OCI-LY1 (cell line): Measurements from ENCODE around the gene CST3.

Source experiments
- H2AFZ ChIP-seq: fragments of 200-600 bp; sonication (generic), shearing (Covaris generic); 2 replicates; pipeline ENCODE4 v1.6.0; 2014; ENCODE audit warnings: antibody characterized with exemption, mild to moderate bottlenecking, low read length
- H3F3A ChIP-seq: fragments of 200-600 bp; sonication (generic), shearing (Covaris generic); 2 replicates; pipeline ENCODE4 v1.6.0; 2014; ENCODE audit warnings: mild to moderate bottlenecking, antibody characterized with exemption, low read length, moderate library complexity; ENCODE audit not compliant: insufficient read depth
- H3K27ac ChIP-seq: fragments of 200-600 bp; sonication (generic); 2 replicates; pipeline ENCODE4 v1.5.1; 2014; ENCODE audit warnings: low read length, mixed run types, mild to moderate bottlenecking, low read depth; ENCODE audit not compliant: poor library complexity, severe bottlenecking
- H3K27me3 ChIP-seq: fragments of 200-600 bp; sonication (generic); 2 replicates; pipeline ENCODE4 v1.6.0; 2014; ENCODE audit warnings: antibody characterized with exemption, mild to moderate bottlenecking, low read length, moderate library complexity; ENCODE audit not compliant: insufficient read depth
- H3K36me3 ChIP-seq: fragments of 200-600 bp; sonication (generic); 2 replicates; pipeline ENCODE4 v1.6.1; 2014; ENCODE audit warnings: mild to moderate bottlenecking, antibody characterized with exemption, low read length, moderate library complexity, mixed read lengths; ENCODE audit not compliant: insufficient read depth
- H3K4me1 ChIP-seq: fragments of 200-600 bp; sonication (generic); 2 replicates; pipeline ENCODE4 v1.5.1; 2014; ENCODE audit warnings: mild to moderate bottlenecking, low read length, moderate library complexity; ENCODE audit not compliant: insufficient read depth, severe bottlenecking
- H3K4me2 ChIP-seq: fragments of 200-600 bp; sonication (generic), shearing (Covaris generic); 2 replicates; pipeline ENCODE4 v1.6.1; 2014; ENCODE audit warnings: low read length
- H3K4me3 ChIP-seq: fragments of 200-600 bp; sonication (generic); 2 replicates; pipeline ENCODE4 v1.5.1; 2014; ENCODE audit warnings: low read length, low read depth, mild to moderate bottlenecking, mixed read lengths; ENCODE audit not compliant: poor library complexity, severe bottlenecking
- H3K79me2 ChIP-seq: fragments of 200-600 bp; shearing (Covaris generic); 2 replicates; pipeline ENCODE4 v1.6.1; 2016; ENCODE audit warnings: mixed run types, low read length, mixed read lengths; ENCODE audit not compliant: insufficient read depth
- H3K9ac ChIP-seq: fragments of 200-600 bp; sonication (generic), shearing (Covaris generic); 2 replicates; pipeline ENCODE4 v1.6.1; 2014; ENCODE audit warnings: mild to moderate bottlenecking, low read length, mixed read lengths
- H3K9me2 ChIP-seq: fragments of 200-600 bp; sonication (generic), shearing (Covaris generic); 2 replicates; pipeline ENCODE4 v1.6.1; 2014; ENCODE audit warnings: low read depth, mild to moderate bottlenecking, low read length, mixed read lengths
- H3K9me3 ChIP-seq: fragments of 200-600 bp; shearing (Covaris generic); 2 replicates; pipeline ENCODE4 v1.6.1; 2014; ENCODE audit warnings: low read length, mixed read lengths
- H4K20me1 ChIP-seq: fragments of 200-600 bp; sonication (generic), shearing (Covaris generic); 2 replicates; pipeline ENCODE4 v1.6.0; 2016; ENCODE audit warnings: mild to moderate bottlenecking, low read length; ENCODE audit not compliant: insufficient read depth
- EZH2 ChIP-seq: fragments of 200-600 bp; sonication (generic), shearing (Covaris generic); IDR thresholded peaks from 2 replicates; pipeline ENCODE4 v1.8.0; 2017; ENCODE audit warnings: borderline replicate concordance, mixed run types, mild to moderate bottlenecking, antibody characterized with exemption, low read length, moderate library complexity, mixed read lengths
- TF ChIP-seq, protein P1 (sequence below): fragments of 200-600 bp; sonication (generic), shearing (Covaris generic); IDR thresholded peaks from 2 replicates; pipeline ENCODE4 v1.5.1; 2017; ENCODE audit warnings: mild to moderate bottlenecking, antibody characterized with exemption, low read length, moderate library complexity, mixed read lengths

CST3 gene

DNA sequence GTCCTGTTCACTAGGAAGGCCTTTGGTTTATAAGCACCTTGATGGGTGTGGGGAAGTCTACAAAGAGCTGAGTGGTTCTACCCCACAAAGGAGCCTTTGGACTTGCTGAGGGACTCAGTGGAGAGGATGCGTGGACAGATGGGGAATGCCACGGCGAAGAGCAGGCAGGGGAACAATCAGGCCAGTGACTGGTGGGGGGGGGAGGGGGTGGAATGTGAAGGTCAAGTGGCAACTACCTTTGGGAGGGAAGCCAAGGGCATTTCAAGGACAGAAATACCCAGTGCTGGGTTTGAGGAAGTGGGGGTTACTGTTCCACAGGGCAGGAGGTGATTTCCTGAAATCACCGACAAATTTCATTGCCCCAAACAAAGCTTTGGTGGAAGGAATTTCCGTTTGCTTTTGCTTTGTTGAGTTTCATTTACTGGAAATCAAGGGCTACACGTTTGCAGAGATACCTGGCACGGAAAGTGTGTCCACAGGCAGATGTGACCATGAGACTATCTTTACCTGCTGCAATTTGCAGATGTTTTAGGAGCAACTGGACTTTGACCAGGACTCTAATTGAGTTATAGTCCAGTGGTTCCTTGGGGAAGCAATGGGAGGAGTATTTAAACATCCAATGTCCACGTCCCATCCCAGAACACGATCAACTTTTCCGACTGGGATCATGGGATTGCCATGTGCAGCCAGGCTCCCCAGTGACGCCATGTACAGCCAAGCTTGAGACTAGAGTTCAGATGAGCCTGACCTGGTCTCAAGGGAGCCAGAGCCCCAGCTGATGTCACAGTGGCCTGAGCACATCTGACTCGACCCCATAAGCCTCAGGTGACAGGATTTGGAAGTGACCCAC is 8.0 kb downstream of the CST3 start:
- Histone ChIP-seq H3K9ac (no peak overlapping the region), H3K79me2 (no peaks in the 10 kb centered on the region), H3F3A (no peaks in the 10 kb centered on the region), H3K27ac (no peak overlapping the region), H3K36me3 (no peaks in the 10 kb centered on the region), H3K4me2 (no peak overlapping the region), H3K4me3 (no peak overlapping the region), H3K9me2 (no peaks in the 10 kb centered on the region), H2AFZ (no peak overlapping the region), H4K20me1 (no peaks in the 10 kb centered on the region), H3K4me1 (no peaks in the 10 kb centered on the region), H3K9me3 (no peaks in the 10 kb centered on the region), H3K27me3 (no peaks in the 10 kb centered on the region)
- TF ChIP-seq, protein P1, sequence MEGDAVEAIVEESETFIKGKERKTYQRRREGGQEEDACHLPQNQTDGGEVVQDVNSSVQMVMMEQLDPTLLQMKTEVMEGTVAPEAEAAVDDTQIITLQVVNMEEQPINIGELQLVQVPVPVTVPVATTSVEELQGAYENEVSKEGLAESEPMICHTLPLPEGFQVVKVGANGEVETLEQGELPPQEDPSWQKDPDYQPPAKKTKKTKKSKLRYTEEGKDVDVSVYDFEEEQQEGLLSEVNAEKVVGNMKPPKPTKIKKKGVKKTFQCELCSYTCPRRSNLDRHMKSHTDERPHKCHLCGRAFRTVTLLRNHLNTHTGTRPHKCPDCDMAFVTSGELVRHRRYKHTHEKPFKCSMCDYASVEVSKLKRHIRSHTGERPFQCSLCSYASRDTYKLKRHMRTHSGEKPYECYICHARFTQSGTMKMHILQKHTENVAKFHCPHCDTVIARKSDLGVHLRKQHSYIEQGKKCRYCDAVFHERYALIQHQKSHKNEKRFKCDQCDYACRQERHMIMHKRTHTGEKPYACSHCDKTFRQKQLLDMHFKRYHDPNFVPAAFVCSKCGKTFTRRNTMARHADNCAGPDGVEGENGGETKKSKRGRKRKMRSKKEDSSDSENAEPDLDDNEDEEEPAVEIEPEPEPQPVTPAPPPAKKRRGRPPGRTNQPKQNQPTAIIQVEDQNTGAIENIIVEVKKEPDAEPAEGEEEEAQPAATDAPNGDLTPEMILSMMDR, result no peak
- no peak for TF ChIP-seq EZH2

DNA sequence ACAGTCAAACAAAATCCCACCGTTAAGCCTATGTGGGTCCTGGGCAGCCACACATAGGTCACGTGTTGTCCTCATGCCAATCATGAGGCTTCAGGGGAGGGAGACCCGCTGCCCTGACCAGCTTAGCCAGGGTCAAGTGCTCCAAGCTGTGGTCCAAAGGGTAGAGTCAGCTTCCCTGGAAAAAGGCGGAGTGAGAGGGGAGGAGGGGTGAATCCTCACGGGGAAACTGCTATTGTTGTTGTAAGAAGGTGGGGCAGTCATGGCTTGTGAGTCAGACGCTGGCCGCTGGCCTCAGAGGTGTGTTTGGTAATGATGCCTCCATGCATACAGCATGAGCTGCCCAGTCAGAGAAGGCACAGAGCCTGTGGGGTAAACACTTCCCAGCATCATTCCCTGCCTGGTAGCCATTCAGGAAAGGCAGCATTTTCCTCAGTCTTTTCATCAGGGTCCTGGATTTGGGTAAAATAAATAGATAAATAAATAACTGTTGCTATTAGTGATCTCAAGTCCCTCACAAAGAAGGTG is 8.7 kb downstream of the CST3 start:
- Histone ChIP-seq H3F3A (no peaks in the 10 kb centered on the region), H3K9me3 (no peaks in the 10 kb centered on the region), H3K27ac (no peak overlapping the region), H3K79me2 (no peaks in the 10 kb centered on the region), H3K4me3 (no peak overlapping the region), H2AFZ (no peak overlapping the region), H3K4me1 (no peaks in the 10 kb centered on the region), H4K20me1 (no peaks in the 10 kb centered on the region), H3K9ac (no peak overlapping the region), H3K27me3 (no peaks in the 10 kb centered on the region), H3K4me2 (no peak overlapping the region), H3K36me3 (no peaks in the 10 kb centered on the region), H3K9me2 (no peaks in the 10 kb centered on the region)
- TF ChIP-seq, protein P1, result no peak

DNA sequence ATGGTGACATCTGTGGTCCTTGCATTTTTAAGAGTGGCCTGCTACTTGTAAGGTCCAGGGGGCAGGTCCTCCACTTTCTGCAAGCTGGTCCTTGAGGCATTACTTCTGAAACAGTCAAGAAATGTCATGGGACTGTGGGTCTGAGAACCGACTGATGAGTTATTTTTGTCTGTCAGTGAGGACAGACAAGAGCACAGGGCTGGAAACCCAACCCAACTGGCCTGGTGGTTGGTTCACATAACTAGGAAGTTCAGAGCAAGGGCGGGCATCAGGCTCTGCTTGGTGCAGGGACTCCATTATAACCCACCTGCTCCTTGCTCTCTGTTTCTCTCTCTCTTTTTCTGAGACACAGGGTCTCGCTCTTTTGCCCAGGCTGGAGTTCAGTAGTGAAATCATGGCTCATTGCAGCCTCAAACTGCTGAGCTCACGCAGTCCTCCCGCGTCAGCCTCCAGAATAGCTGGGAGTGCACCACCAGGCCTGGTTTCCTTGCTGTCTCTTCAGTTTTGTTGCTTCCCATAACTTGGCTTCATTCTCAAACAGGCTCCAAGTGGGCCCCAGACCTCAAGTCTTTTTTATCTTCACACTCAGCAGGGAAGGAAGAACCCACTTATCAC is 9.2 kb downstream of the CST3 start:
- no peak overlapping the region for H3K4me3 ChIP-seq
- H3K4me1 ChIP-seq, result no peaks in the 10 kb centered on the region
- no peak overlapping the region for H3K9ac ChIP-seq
- no peaks in the 10 kb centered on the region for H3K9me2 ChIP-seq
- no peaks in the 10 kb centered on the region for H3K9me3 ChIP-seq
- TF ChIP-seq, protein P1, result no peak
- TF ChIP-seq EZH2, result no peak
- H3F3A ChIP-seq, result no peaks in the 10 kb centered on the region
- H3K4me2 ChIP-seq, result no peak overlapping the region
- no peaks in the 10 kb centered on the region for H4K20me1 ChIP-seq
- H3K36me3 ChIP-seq, result no peaks in the 10 kb centered on the region
- no peak overlapping the region for H3K27ac ChIP-seq
- no peak overlapping the region for H2AFZ ChIP-seq
- H3K27me3 ChIP-seq, result no peaks in the 10 kb centered on the region
- no peaks in the 10 kb centered on the region for H3K79me2 ChIP-seq
